Epithelial cell of esophagus (primary cell): ENCODE results near the gene AEBP1.

Experiments
- DNase-seq: peaks from one replicate; pipeline ENCODE4 v3.0.0; 2010; ENCODE audit warnings: low read depth
- H3K4me3 ChIP-seq: 2 replicates; pipeline ENCODE4 v1.5.1; 2011; ENCODE audit warnings: mild to moderate bottlenecking, low read length, control low read depth
- TF ChIP-seq, protein P1 (sequence below): IDR thresholded peaks from 2 replicates; pipeline ENCODE4 v1.5.1; 2011; ENCODE audit warnings: low read depth, mild to moderate bottlenecking, low read length, control low read depth, inconsistent platforms; ENCODE audit not compliant: insufficient read depth; ENCODE audit errors: missing control alignments

AEBP1 gene

GRCh38 chr7:44097064-44097932 is 6.8 kb upstream of the AEBP1 start:
- H3K4me3 ChIP-seq: no peak overlapping the region
- TF ChIP-seq, protein P1, sequence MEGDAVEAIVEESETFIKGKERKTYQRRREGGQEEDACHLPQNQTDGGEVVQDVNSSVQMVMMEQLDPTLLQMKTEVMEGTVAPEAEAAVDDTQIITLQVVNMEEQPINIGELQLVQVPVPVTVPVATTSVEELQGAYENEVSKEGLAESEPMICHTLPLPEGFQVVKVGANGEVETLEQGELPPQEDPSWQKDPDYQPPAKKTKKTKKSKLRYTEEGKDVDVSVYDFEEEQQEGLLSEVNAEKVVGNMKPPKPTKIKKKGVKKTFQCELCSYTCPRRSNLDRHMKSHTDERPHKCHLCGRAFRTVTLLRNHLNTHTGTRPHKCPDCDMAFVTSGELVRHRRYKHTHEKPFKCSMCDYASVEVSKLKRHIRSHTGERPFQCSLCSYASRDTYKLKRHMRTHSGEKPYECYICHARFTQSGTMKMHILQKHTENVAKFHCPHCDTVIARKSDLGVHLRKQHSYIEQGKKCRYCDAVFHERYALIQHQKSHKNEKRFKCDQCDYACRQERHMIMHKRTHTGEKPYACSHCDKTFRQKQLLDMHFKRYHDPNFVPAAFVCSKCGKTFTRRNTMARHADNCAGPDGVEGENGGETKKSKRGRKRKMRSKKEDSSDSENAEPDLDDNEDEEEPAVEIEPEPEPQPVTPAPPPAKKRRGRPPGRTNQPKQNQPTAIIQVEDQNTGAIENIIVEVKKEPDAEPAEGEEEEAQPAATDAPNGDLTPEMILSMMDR: no peak
- DNase-seq: no peak

DNA sequence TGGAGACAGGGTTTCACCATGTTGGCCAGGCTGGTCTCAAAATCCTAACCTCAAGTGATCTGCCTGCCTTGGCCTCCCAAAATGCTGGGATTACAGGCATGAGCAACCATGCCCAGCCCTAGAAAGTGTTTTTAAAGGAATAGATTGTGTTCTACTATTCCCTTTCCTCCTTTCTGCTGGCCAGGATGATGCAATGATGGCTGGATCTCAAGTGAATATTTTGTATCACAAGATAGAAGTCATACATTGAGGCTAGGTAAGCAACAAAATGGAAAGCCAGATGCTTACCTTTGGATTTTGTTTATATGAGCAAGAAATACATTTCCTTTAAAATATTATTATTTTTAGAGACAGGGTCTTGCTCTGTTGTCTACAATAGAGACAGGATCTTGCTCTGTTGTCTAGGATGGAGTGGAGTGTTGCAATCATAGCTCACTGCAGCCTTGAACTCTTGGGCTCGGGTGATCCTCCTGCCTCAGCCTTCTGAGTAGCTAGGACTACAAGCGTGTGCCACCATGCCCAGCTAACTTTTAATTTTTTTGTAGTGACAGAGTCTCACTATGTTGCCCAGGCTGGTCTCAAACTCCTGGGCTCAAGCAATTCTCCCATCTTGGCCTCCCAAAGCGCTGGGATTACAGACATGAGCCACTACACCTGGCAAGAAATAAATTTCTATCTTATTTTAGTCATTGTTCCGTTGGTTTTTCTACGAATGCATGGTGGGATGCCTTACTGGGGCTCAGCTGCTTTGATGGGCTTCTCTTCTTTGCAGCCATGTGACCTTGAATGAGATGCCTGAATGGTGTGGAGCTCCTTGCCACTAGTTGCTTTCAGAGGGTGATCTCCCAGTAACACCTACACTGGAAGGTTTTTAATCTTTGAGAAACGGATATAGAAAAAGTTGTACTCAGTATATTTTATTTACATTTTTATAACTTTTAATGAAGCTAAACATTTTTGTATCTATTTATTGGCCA is 5.8 kb upstream of the AEBP1 start:
- TF ChIP-seq, protein P1: no peak
- no peak for DNase-seq
- no peak overlapping the region for H3K4me3 ChIP-seq

- no peak overlapping the region for H3K4me3 ChIP-seq
- DNase-seq: no peak
- TF ChIP-seq, protein P1: no peak
Observed at GRCh38 chr7:44099669-44100068, 4.5 kb upstream of the AEBP1 start.

DNA sequence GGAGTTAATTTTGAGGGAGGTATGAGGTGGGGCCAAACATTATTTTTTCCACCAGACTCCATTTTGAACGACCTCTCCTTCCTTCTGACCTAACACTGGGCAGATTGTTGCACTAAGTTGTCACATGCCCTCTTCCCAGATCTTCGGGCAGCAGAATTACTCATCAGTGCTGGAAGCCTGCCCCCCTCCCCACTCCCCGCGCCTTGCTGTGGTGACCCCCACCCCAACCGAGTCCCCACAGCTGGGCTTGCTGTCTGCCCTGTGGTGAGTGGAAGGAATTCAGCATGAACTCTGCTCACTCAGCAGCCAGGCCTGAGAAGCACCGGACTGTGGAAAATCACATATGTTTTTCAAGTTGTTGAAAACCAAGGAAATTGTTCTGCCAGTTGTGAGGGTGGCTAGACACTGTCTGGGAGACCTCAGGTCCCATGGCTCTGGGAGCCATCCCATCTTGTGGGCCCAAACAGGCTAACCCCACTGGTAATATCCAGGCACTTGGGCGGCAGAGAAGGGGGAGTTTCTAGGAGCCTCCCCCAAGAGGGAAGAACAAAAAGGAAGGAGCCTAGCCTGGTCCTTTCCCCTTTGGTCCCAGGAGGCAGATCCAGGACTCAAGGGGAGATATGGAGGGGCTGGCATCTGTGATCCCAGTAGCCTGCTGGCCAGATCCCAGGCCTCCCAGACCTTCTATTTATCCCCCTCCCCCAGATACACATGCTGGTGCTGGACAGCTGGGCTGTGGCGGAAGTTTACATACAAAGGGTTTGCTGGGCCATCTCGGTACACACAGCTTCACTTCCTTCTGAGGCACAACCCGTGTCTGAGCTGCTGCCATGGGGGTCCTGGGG is 3.5 kb upstream of the AEBP1 start:
- H3K4me3 ChIP-seq: no peak overlapping the region
- DNase-seq: no peak
- TF ChIP-seq, protein P1: no peak

GRCh38 chr7:44101303-44101965 is 2.7 kb upstream of the AEBP1 start:
- no peak overlapping the region for H3K4me3 ChIP-seq
- DNase-seq: no peak
- TF ChIP-seq, protein P1: no peak
